NCI-H2171 (cell line): ENCODE data around the gene TMTC4.
"Not testable (repeated sequence)": the region's sequence is repeated elsewhere in the genome, so short reads cannot be mapped to it uniquely, and the experiment has no call there.

Experiments
- DNase-seq: peaks from one replicate; lab custom pipeline; 2025; lab: John Stamatoyannopoulos, UW

Gene TMTC4

DNA sequence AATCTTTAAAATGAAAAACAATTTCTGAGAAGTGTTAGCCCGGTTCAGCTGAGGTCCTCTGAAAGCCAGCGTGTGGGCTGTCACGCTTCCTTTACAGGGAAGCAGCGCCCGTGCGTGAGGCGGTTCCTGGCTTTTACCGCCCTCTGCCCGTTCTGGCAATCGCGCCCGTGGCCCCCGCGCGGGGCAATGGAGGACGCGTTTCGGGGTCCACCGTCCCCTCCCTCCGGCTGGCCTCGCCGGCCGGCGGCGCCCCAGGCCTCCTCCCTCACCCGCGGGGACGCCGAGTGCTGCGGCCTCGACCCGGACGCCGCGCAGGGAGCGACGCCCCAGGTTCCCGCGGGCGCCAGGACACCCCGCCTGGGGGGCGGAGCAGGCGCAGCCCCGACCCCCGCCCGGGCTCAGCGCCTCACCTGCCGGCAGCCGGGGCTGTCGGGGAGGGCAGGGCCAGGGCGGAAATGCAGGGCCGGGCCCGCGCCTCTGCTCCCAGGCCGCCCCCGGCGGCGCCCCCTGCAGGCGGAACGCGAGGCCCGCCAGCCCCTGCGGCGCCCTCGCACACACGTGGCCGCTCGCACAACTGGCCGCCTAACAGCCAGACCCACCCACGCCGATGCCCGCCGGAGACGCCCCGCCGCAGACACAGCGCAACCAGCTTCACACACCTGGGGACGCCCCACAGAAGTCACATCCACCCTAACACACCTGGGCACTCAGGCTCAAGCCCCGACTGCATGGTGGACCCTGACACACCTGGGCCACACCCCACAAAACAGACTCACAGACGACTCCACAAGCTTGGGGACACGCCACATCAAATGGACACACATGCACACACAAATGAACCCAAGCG lies 86.0 kb downstream of the TMTC4 start, which contains the start of gene GGACT:
TSS of gene GGACT (minus strand) at position 459 of the 847 bp plus-strand sequence. CDS start 56,198 bp downstream, outside the sequence.
- DNase-seq = peak; percentile 53

DNA sequence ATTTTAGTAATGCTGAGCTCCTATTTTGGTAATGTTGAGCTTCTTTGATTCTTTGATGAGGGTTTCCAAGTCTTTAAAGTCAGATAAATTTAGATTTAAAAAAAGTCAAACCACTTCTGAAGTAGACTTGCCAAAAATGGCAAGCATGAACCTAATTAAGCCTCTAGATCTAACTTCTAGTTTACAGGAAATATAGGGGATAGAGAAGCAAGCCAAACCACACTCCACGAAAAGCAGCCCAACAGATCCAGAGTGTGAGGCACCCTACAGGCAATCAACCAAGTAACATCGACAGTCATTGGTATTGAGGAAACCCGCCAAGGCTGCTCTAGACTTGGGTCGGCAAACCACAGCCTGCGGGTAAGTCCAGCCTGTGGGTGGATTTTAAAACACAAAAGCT lies 89.7 kb downstream of the TMTC4 start:
- DNase-seq = no peak

GRCh38 chr13:100581504-100581903 lies 93.1 kb downstream of the TMTC4 start:
- no peak for DNase-seq

GRCh38 chr13:100581030-100581429 lies 93.6 kb downstream of the TMTC4 start:
- DNase-seq = no peak

GRCh38 chr13:100580045-100580444 lies 94.5 kb downstream of the TMTC4 start:
- no peak for DNase-seq

DNA sequence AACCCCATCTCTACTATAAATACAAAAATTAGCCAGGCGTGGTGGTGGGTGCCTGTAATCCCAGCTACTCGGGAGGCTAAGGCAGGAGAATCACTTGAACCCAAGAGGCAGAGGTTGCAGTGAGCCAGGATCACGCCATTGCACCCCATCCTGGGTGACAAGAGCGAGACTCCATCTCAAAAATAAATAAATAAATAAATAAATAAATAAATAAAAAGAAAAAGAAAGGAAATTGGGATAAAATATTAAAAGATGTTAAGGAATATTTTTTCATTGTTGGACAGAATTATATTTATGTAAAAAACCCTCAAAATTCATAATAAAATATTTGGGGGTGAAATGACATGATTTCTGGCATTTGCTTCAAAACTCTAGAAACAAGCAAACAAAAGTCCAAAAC lies 97.4 kb downstream of the TMTC4 start:
- not testable (repeated sequence) for DNase-seq

- peak; percentile 38 for DNase-seq
Observed at GRCh38 chr13:100573121-100573520, 101.5 kb downstream of the TMTC4 start.

GRCh38 chr13:100566543-100566942 lies 108.1 kb downstream of the TMTC4 start:
- no peak for DNase-seq

- DNase-seq = no peak
Observed at GRCh38 chr13:100565286-100565685, 109.3 kb downstream of the TMTC4 start.

DNA sequence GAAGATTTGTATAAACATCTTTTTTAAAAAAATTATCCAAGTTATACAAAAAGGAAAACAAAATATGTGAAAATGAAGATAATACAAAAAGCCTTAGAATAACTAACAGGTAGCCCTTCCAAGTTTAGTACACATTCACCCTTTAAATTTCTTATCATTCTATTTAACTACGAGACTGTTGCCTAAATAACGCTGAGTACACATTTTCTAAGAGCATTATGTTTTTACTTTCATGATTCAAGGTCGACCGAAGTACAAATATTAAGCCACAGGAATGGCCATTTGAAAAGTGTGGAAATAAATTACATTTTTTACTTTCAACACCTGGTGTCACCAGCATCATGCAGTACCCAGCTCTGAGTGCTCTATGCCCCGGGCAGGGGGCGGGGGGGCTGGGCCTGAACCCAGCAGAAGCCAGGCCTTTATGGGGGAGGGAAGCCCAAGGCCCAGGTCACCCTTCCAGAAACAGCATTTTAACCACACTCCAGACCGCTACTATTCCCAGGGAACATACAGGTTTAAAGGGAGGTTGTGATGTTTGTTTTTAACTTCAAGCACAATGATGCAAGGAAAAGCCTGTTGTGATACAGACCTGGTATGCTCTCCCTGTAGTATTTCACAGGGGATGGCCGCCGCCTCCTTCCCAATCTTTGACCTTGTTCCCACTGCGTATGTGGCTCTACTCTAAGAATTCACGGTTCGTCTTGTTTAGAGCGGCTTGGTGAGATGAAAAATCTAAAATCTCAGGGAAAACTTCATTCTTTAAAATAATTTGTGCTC lies 110.0 kb downstream of the TMTC4 start:
- no peak for DNase-seq

GRCh38 chr13:100563779-100564178 lies 110.8 kb downstream of the TMTC4 start:
- no peak for DNase-seq

DNA sequence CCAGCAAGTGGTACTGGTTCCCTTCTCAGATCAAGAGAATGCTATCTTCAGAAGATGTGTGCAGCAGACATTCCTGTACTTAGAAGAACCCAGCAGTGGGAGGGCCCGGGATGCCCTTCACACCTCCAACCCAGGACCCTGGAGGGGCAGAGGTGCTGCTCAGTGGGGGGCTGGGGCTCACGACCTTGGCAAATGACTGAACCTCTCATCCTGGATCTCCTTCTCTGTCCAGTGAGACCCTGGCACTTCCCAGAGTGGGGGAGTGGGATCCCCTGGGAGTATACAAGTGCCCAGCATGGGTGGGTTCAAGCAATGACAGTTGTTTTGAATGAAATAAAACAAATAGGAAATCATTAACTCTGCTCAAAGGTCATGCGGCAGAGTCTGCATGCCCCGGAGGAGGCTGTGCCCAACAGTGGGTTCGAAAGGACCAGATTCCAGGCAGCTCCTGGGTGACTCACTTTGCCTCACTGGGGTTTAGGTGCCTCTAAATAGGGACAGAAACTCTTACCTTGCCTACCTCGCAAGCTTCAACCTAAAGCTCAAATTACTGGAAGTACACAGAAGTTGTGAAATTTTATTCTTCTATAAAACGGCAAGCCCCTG lies 112.9 kb downstream of the TMTC4 start:
- no peak for DNase-seq

DNA sequence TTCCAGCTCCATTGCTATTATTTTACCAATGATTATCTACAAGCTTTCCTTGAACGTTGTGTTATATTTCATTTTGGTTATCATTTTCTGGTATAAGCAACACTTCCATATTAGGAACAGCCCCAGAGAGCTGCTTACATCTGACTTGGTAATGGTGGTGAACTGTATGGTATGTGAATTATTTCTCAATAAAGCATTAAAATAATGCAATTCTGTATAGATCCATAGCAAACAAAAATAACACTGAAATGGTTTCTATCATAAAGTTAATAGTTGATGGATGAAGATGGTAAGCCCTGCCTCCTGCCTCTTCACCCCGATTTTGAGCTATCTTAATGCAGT lies 113.5 kb downstream of the TMTC4 start:
- DNase-seq = no peak

GRCh38 chr13:100560498-100561157 lies 114.0 kb downstream of the TMTC4 start:
- no peak for DNase-seq

DNA sequence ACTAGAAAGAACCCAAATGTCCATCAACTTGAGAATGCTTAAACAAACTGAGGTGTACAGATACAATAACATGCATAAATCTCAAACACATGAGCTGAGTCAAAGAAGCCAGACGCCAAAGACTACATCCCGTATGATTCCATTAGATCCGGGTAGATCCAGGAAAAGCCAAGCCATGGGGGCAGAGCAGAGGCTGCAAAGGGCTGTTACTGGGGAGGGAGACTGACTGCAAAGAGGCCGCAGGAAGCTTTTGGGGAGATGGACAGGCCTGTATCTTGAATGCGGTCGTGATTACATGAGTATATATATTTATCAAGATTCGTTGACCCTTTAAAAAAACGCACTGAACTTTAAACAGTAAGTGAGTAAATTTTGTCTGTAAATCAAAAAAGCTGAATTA lies 114.7 kb downstream of the TMTC4 start:
- no peak for DNase-seq
